Measurements from ENCODE around the gene NUP50.

Gene NUP50

DNA sequence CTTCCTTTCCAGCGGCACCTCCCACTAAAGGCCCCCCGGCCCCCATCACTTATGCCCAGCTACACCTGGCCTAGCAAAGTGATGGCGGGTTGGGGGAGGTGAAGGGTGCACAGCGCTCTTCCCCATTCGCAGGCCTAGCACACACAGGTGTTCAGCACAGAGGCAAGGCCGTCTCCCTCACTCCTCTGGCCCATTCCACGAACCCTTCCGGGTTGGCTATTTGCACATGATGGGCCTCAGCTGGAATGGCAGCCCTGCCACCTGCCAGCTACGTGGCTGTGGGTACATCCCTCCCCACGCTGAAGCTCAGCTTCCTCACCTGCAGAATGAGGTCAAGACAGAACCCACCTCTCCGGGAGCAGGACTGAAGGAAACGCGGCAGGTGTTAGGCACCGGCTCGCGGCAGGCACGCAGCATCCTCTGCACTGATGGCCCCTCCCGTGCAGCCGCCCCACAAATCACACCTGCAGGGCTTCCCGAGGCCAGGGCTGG is 72.2 kb downstream of the NUP50 start:
- no peaks in the 10 kb centered on the region for H3K36me3 ChIP-seq (replicated peaks)
- in situ Hi-C loops (cut with HindIII; ENCODE audit: low pct_ligation_motif_present, low sequenced_read_pairs), result no loop called here
- no peak for DNase-seq
- no peak overlapping the region for H3K4me3 ChIP-seq (ENCODE audit: low read depth, low read length)
- TF ChIP-seq, protein P1, sequence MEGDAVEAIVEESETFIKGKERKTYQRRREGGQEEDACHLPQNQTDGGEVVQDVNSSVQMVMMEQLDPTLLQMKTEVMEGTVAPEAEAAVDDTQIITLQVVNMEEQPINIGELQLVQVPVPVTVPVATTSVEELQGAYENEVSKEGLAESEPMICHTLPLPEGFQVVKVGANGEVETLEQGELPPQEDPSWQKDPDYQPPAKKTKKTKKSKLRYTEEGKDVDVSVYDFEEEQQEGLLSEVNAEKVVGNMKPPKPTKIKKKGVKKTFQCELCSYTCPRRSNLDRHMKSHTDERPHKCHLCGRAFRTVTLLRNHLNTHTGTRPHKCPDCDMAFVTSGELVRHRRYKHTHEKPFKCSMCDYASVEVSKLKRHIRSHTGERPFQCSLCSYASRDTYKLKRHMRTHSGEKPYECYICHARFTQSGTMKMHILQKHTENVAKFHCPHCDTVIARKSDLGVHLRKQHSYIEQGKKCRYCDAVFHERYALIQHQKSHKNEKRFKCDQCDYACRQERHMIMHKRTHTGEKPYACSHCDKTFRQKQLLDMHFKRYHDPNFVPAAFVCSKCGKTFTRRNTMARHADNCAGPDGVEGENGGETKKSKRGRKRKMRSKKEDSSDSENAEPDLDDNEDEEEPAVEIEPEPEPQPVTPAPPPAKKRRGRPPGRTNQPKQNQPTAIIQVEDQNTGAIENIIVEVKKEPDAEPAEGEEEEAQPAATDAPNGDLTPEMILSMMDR (IDR thresholded peaks at IDR 0.05; ENCODE audit: low read depth, low read length, missing control alignments), result no peak
- no peaks in the 10 kb centered on the region for H3K27me3 ChIP-seq (replicated peaks)
- no peak overlapping the region for H3K27ac ChIP-seq

DNA sequence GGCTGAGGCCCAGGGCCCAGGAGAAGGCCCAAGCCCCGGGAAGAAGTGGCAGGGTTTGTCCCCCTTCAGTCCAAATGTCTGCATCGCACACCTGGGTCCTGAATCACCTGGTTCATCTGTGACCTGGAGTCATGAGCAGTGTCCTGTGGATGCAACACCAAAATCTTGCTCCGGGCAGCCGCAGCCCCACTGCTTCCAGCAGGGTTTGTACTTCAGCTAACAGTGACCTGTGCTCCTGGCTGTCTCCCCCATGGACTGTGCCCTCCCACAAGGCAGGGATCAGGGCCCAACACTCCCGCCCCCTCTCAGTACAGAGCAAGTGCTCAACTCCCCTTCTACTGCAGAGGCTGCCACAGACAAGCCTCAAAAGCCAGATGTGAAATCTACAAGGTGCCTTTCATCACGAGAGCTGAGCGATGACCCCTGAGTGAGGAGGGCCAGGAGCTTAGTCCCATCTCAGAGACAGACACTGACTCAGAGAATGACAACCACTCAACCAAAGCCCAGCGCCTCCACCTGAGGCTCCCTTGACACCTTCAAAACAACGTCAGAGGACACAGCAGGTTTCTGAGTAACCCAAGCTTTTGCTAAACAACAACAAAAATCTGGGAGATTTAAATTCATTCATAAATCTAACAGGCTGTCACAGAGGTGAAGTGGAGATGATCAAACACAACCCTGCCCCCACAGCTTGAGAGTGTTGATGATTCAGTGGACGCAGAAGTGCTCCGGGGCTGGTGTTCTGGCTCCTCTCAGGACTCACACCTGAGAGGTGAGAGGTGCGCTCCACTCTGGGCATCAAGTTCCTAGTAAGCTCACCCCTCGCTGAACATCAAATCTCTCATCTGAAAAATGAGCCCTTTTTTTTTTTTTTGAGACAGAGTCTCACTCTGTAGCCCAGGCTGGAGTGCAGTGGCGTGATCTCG is 73.6 kb downstream of the NUP50 start:
- Histone ChIP-seq H3K27ac (no peak overlapping the region), H3K27me3 (replicated peaks) (no peaks in the 10 kb centered on the region), H3K36me3 (replicated peaks) (no peaks in the 10 kb centered on the region), H3K4me3 (ENCODE audit: low read depth, low read length) (no peak overlapping the region)
- TF ChIP-seq, protein P1 (IDR thresholded peaks at IDR 0.05; ENCODE audit: low read depth, low read length, missing control alignments), result no peak
- DNase-seq, result no peak
- in situ Hi-C loops (cut with HindIII; ENCODE audit: low pct_ligation_motif_present, low sequenced_read_pairs), result no loop called here

Measured in brain microvascular endothelial cell (primary cell).